Measurements from ENCODE around the gene LSM3.

Gene LSM3

DNA sequence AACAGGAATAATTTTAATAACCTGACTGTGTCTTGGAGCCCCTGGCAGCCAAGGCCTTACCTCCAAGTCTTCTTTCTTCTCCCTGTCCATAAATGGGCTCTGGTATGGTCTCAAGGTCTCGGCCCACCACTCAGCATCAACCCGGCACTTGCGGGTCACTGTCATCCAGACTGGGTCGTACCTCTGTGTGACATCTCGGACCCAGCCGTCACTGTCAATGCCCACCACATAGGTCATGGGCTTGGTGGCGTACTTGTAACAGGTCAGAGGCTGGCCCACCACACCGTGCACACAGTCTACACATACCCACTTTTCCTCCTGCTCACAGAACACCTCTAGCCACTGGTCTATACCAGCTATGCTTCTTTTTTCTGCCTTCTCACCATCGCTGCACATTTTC, 20.7 kb upstream of the LSM3 start:
- DNase-seq (ENCODE audit: low read depth in 2 of 2, low spot score in 1 of 2), result no peak

DNA sequence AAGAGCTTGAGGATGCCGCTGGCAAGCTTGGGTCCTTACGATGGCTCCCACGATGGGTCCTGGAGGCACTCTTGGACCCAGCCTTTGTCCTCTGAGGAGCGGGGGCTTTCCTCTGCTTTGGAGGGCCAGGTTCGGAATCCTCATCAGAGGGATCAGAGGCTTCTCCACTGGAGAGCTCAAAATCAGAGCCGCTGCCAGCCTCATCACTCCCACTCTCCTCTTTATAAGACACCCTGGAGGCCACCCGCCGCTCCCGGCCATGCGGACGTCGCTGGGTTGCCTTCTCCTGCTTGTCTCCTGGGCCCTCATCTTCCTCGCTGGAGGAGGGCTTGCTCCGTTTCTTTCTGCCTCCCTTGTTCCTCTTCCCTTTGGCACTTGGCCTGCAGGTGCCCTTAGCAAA, 20.2 kb upstream of the LSM3 start:
- DNase-seq (ENCODE audit: low read depth in 2 of 2, low spot score in 1 of 2), result no peak

DNA sequence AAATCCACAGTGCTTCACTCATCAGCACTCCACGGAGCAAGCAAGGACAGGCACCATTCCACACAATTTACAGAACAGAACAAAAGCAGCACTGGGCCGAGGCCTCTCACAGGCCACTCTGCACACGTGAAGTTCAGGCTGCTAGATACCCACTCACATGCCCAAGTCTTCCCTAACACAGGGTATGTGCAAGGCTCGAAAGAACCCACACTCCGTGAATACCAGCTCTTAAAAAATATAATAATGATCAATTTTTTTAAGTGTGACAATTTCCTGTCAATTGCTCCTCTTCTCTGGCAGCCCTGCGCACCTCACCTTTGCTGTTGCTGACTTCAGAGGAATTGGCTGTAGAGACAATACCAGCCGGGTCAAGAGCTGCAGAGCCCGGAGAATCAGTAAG, 19.2 kb upstream of the LSM3 start:
- DNase-seq (ENCODE audit: low read depth in 2 of 2, low spot score in 1 of 2), result no peak

DNA sequence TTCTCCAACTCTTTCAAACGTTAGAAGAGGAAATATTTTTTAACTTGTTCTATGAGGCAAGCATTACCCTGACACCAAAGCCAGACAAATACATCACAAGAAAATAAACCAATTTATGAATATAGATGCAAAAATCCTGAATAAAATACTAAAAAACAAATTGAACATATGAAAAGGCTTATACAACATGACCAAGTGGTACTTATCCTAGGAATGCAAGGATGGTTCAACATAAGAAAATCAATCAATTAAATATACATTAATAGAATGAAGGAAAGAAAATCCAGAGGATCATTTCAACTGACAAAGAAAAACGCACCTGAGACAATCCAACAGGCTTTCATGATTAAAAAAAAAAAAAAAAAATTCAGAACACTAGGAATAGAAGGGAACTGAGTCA, 17.3 kb upstream of the LSM3 start:
- no peak for DNase-seq (ENCODE audit: low read depth in 2 of 2, low spot score in 1 of 2)

DNA sequence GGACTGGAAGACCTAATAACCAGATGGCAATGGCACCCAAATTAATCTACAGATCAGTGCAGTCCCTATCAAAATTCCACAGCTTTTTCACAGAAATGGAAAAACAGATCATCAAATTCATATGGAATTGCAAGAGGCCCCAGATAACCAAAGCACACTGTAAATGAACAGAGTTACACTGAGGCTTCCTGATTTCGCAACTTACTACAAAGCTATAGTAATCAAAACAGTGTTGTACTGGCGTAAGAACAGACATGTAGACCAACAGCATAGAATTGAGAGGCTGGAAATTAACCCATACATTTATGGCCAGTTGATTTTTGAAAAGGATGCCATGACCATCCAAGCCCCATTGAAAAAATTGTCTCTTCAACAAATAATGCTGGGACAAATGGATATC, 16.4 kb upstream of the LSM3 start:
- DNase-seq (ENCODE audit: low read depth in 2 of 2, low spot score in 1 of 2), result no peak

DNA sequence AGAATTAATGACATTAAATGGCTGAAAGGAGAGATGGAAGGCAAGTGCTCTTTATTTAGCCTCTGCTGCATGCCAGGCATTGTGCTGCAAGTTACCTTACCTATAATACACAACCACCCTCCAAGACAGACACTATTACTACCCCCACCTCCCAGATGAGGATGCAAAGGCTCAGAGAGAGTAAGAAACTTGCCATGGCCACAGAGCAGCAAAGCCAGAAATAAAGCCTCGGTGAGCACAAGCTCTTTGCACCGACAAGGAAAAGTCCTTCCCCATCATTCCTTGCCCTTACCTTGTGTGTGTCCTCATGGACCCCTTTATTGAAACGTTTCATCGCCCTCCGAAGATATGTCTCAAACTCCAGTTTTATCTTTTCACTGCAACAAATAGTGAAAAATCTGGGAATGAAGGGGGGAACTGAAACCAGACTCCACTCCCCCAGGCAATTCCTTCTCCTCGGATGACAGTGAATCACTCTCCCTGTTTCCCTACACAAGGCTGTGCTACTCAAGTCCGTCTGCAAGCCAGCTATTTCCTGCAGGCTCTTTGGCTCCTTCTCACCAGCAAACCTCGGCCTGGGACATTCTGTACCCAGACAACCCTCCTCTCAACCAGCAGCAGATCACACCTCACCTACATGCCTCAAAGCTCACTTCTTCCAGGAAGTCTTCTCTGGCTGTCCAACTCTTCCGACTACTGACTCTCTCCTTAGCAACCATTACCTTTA, 11.6 kb upstream of the LSM3 start:
- no peak for DNase-seq (ENCODE audit: low read depth in 2 of 2, low spot score in 1 of 2)

DNA sequence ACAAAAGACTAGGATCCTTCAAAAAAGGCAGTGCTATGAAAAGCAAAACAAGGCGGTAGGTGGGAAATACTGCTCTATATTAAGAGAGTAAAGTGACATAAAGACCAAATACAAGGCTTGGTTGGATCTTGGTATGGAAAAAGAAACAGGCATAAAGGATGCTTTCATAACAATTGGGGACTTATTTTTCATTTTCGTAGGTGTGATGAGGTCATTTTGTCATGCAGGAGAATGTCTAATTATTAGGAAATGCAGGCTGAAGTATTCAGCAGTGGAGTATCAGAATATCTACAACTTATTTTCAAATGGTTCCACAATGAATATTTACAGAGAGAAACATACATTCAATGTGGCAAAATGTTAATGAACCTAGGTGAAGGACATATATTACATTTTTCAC, 9.2 kb upstream of the LSM3 start:
- no peak for DNase-seq (ENCODE audit: low read depth in 2 of 2, low spot score in 1 of 2)

DNA sequence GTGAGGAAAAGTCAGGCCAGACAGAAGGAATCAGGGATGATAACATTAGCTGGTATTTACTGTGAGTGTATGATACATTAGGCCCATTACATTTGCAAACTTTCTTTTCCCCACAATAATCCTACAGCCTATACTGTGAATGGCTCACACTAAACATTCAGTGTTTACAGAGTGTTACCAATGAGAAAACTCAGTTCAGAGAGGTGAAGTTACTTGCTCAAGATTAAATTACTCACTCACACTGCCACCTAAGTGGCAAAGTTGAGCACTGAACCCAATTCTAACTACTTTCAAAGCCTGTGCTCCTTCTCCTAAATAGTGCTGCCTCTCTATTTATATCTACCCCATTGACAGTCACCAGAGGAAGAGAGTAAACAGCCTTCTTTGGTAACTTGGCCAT, 8.7 kb upstream of the LSM3 start:
- DNase-seq (ENCODE audit: low read depth in 2 of 2, low spot score in 1 of 2), result no peak

DNA sequence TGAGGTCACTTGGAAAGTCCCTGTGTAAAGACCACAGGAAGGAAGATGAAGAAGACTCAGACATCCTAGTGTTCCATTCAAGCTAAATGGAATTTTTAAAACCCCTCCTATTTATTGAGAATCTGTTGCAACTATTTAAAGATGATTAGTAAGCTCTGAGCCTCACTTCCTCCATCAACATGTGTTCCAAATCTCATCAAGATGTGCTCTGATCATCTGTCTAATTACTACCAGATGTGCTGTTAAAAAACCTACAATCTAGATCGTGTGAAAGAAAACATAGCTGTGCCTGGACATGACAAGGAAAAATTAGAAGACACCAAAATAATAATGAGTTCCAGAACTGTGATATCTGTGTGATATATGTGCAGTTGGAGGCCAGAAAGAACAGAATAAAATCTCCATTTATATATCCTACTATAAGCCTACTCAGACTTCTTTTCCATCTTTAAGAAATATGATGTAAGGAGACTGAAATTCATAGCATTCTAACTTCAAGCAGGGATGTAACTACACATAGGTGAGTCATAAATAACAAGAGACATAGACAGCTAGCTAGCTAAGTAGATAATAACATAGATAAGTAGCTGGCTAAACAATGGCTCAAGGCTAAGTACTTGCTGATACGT, 8.0 kb upstream of the LSM3 start:
- DNase-seq (ENCODE audit: low read depth in 2 of 2, low spot score in 1 of 2), result no peak

DNA sequence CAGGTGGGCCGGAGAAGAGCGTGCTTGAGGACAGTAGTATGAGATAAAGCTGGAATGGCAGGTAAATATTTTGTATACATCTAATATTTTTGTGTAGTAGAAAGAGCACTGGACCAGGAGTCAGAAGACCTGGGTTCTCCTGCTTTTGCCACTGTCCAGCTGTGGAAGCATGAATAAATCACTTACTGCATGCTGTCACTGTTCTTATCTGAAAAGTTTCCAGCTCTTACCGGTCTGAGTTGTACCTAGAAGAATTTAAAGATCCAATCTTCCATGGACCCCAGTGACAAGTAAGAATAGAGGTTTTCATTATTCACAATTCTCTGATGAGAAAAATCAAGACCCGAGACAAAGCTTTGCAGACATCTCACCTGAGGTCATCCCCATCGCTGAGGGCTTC, 6.1 kb upstream of the LSM3 start:
- DNase-seq (ENCODE audit: low read depth in 2 of 2, low spot score in 1 of 2), result no peak

DNA sequence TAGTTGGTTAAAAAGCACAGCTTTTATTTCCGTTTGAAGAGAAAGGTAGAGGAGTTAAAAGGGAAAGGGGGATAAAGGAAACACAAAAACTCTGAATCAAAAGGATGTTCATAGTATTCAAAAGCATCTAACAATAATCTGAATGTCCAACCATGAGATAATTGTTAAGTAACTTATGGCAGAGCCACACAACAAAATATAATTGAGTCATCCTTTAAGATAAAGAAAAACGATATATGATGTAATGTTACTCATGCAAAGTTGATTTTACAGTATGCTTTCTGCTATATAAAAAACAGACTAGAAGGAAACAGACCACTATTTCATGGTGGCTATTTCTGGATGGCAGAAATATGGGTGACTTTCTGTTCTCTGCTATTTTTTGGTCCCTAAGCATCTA, 4.1 kb upstream of the LSM3 start:
- no peak for DNase-seq (ENCODE audit: low read depth in 2 of 2, low spot score in 1 of 2)

DNA sequence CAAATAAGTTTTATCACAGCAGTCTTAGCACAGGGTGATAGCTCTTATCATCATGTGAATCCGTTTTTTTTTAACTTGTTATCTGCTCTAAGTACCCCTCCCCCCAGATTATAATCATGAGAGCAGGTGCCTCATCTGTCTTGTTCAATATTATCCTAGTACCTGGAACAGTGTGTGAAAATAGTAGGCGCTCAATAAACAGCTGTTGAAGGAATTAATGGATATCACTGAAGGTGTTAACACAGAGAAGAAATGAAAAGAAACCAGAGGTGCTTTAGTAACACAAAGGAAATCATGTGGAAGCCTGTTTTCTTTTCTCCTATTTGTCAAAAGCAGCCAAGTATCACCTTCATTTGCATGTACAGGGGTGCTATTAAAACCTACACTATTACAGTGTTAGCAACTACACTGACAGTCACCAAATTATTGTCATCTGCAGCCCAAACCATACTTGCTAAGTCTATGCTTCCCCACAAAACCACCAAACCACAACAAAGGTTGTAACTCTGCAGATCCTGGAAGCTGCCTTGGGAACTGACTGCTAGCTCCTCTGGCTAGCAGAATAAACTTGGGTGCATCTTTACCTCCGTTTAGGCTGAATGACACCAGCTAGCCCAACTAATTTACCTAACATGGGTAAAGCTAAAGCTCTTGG, 3.1 kb upstream of the LSM3 start:
- peak in 1 of 2 donors; percentile 22 for DNase-seq (ENCODE audit: low read depth in 2 of 2, low spot score in 1 of 2)

DNA sequence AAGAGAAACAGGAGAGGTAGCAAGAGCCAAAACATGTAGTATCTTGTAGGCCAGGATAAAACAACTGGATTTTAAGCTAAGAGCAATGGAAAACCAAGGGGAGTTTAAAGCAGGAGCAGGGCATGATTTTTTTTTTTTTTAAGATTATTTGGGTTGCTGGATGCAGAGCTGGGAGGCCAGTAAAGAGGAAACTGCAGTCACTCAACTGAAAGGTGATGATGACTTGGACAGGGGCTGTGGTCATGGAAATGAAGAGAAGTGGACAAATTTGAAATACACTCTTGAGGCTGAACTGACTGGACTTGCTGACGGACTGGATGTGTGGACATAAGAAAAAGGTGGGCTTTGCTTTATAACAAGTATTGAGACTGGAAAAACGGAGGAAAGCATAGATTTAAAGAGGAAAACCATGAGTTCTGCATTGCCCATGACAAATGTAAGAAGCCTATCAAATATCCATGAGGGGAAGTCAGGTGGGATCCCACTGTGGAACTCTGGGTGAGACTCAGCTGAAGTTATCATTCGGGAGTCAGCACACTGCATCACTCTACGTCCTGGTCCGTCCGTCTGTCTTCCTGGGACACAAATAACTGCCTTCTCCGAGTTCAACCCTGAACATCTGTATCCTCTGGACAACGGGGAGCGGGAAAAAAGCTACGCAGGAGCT, 904 bp upstream of the LSM3 start:
- DNase-seq (ENCODE audit: low read depth in 2 of 2, low spot score in 1 of 2), result no peak

DNA sequence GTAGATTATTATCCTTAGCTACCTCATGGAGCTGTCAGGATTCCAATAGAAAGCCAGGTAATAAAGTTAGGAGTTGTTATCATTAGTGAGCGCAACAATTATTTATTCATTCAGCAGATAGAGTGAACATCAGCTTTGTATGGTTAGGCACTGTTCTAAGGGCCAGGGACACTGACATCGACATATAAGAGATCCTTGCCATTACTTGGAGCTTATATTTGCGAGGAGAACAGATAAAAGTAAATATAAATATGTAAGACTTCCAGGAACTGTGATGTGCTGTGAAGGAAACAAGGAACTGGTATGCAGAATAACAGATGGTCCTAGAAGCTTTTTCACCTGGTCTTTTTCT, 473 bp downstream of the LSM3 start:
- no peak for DNase-seq (ENCODE audit: low read depth in 2 of 2, low spot score in 1 of 2)

DNA sequence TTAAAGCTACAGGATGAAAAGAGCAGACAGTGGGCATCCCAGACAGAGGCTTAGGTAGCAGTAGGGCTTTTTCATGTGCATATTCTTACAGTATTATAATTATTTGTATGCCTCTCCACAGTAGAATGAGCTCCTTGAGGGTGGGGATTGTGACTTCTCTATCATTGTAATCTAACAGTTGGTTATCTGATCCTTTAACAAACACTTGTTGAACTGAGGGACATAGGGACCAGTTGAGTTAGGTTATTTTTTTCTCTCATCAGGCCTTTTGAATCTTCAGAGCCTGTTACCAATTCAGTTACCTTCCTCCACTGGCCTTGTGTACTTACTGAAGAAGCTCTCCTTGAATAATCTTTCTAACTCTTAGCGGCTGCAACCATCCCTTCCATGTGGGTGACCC, 1.2 kb downstream of the LSM3 start:
- DNase-seq (ENCODE audit: low read depth in 2 of 2, low spot score in 1 of 2), result no peak

DNA sequence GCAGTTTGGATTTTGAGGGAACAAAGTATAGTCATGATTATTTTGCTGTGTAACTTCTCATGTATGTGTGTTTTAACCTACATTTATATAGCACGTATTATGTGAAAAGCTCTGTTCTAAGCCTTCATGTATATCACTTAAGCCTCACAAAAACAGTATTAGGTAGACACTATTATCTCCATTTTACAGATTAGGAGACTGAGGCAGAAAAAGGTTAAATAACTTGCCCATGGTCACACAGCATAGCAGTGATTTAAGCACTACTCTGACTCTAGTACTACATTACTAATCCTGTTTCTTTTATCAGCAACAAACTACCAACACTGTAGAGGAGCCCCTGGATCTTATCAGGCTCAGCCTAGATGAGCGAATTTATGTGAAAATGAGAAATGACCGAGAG, 2.6 kb downstream of the LSM3 start:
- DNase-seq (ENCODE audit: low read depth in 2 of 2, low spot score in 1 of 2), result no peak

DNA sequence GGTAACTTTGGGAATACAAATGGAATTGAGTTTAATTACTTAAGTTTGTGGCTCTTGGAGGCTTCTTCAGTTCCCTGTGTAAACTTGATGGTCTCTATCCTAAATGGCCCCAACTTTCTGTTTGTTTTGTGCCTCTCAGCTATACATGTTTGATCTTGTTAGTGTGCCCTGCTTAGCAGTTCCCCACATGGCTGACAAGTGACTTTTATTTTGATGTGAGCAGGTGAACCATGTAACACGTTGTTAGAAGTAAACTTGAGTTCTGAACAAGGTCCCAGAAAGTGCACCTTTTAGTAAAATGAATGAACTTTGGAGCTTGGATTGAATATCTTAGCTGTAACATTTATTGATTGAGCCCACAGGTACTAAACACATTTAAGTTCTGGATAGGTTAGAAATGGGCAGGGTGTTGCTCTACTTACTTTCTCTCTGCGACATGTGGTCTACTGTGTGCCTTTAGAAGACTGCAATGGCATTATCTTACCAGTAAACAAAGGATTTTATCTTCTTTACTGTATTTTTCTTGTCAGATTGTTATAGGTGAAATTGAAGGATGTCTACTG, 4.5 kb downstream of the LSM3 start:
- DNase-seq (ENCODE audit: low read depth in 2 of 2, low spot score in 1 of 2), result no peak

DNA sequence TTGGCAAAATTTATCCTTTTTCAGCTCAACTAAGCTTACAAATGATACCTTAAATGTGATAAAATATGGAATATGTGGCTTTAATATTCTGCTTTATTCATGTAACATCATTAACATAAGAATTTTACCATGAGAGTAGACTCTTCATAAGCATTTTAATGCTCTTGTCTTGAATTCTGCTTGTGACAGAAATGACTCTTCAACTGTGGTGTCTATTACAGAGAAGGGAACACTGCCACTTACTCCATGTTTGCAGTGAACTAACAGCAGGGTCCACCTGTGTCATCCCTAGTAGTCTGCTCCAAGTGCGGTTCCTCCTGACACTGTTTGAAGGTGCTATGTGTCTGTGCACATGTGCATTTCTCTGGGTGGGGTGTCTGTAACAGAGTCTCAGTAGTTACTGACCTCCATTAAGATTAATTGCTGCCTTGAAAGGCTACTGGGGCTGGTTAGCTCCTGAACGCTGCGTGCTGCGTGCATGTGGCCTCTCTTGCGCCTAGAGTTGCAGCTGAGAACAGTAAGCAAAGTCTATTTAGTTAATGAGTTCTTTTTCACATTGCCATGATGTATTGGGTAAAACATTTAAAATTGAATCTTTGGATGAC, 8.3 kb downstream of the LSM3 start:
- no peak for DNase-seq (ENCODE audit: low read depth in 2 of 2, low spot score in 1 of 2)

DNA sequence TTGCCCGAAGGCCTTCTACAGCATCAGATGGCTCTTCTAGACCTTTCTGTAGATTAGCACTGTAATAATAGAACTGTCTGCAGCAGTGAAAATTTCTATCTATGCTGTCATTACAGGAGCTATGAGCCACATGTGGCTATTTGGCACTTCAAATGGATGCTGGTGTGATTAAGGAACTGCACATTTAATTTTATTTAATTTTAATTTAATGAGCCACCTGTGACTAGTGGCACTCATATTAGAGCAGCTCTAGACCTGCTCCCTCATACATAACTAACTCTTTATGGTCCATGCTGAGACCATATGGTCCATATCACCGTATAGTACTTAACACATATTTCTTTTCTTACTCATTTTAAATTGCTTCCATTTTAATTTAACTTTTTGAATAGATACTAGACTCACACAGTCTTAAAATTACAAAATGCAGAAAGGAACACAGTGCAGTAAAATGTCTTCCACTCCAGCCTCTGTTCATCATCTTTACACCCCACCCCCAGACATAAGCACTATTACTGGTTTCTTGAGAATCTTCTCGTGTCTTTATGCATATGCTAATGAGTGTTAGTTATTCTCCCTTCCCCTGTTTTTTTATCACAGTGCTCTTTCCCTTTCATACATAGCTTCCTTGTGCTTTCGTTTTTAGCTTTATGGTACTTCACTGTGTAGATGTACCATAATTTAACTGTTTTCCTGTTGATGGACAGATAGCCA, 9.6 kb downstream of the LSM3 start:
- DNase-seq (ENCODE audit: low read depth in 2 of 2, low spot score in 1 of 2), result no peak

DNA sequence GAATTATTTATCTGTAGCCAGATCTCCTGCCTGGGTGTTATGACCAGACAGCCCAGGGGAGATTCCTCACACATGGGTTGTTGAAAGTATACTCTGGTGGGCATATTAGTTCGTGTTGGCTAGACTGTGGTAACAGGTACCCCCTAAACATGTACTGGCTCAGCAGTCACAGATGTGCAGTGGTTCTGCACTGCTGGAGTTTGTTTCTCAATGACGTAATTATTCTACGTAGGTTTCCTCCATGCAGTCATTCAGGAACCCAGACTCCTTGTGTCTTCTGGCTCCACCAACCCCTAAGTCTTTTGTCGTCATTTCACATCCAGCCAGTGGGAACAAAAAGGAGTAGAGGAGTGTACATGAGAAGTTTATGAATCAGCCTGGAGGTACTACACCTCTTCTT, 16.2 kb downstream of the LSM3 start:
- DNase-seq (ENCODE audit: low read depth in 2 of 2, low spot score in 1 of 2), result no peak

DNA sequence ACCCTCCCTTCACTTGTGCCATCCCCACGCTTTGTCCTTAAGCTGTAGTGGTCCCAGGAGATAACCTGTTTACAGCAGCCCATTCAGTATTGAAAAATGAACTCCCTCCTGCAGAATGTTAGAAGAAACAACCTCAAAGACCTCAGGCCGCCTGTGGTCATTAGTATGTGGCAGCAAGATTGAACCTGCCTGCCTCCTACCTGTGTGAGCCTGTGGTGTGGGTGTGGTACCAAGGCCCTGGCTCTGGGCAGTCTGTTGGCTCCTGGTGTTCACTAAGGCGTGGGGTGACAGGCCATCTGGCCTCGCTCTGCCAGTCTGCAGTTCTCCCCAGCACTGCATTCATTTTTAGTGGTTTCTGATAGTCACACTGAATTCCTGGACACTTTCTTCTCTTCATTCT, 21.0 kb downstream of the LSM3 start:
- no peak for DNase-seq (ENCODE audit: low read depth in 2 of 2, low spot score in 1 of 2)
